HepG2 (cell line): ENCODE measurements around the gene INSIG1. TPM values are rescaled to one million over a fixed set of nuclear protein-coding genes. Genes with fewer than 3 reads are reported as not detected.

Experiments used
- ATAC-seq: fragments of 200-7000 bp; cut with Tn5 transposase; 3 replicates; pipeline ENCODE4 v1.9.1; 2020; ENCODE audit warnings: mild to moderate bottlenecking, moderate library complexity
- BruUV-seq: library from RNA; stranded (reverse); fragments of 400-500 nt; replicated peaks from 2 replicates; lab custom pipeline; 2021; lab: Mats Ljungman, UMichigan
- CTCF ChIA-PET: fragments of 300-600 bp; formaldehyde crosslinking; extraction: SDS; loops from one replicate; lab custom pipeline; 2021; ENCODE audit warnings: low total read pairs, inconsistent platforms, low intra/inter-chr PET ratio; lab: Yijun Ruan, JAX
- POLR2A ChIA-PET: fragments of 350-600 bp; sonication (Branson Sonifier 250); formaldehyde crosslinking; loops from one replicate; lab custom pipeline; 2020; ENCODE audit warnings: antibody characterized with exemption, inconsistent platforms; lab: Yijun Ruan, JAX
- DNase-seq: peaks from one replicate; pipeline ENCODE4 v3.0.0-alpha.2; 2015; ENCODE audit warnings: low spot score
- FAIRE-seq: peaks from 3 replicates; lab custom pipeline; 2011; peaks lifted over from hg19 to GRCh38; lab: Jason Lieb, UNC
- H2AFZ ChIP-seq: one replicate; pipeline ENCODE4 v1.6.1; 2011; ENCODE audit warnings: low read length, inconsistent platforms
- H3K27ac ChIP-seq: fragments of 300-600 bp; 3 replicates; pipeline ENCODE4 v1.8.0; 2011; ENCODE audit warnings: mixed run types, mild to moderate bottlenecking, mixed read lengths, low read length, inconsistent platforms; ENCODE audit not compliant: insufficient read depth; ENCODE audit errors: extremely low read length
- H3K27me3 ChIP-seq, 2 experiments: fragments of 200-600 bp in 1 of 2; 2 replicates in 1 of 2; 3 replicates in 1 of 2; pipeline versions ENCODE4 v1.6.0 to v1.8.0; 2011; ENCODE audit warnings: low read length in 2 of 2, mild to moderate bottlenecking in 2 of 2, moderate library complexity in 2 of 2, inconsistent platforms in 1 of 2; ENCODE audit not compliant: insufficient read depth in 2 of 2, control insufficient read depth in 1 of 2
- H3K36me3 ChIP-seq, 2 experiments: fragments of 200-600 bp in 1 of 2; replicated peaks in 1 of 2; 2 replicates in 1 of 2; 3 replicates in 1 of 2; pipeline versions ENCODE4 v1.5.1 to v1.8.0; 2011; ENCODE audit warnings: low read length in 2 of 2, inconsistent platforms in 1 of 2; ENCODE audit not compliant: insufficient read depth in 2 of 2, control insufficient read depth in 1 of 2
- H3K4me1 ChIP-seq: 2 replicates; pipeline ENCODE4 v1.5.1; 2012; ENCODE audit warnings: low read length, inconsistent platforms; ENCODE audit not compliant: insufficient read depth
- H3K4me2 ChIP-seq: 2 replicates; pipeline ENCODE4 v1.6.0; 2011; ENCODE audit warnings: low read depth, low read length, inconsistent platforms
- H3K4me3 ChIP-seq, 3 experiments: fragments of 200-600 bp in 1 of 3; sonication (generic), shearing (Covaris generic) in 1 of 3; replicated peaks in 1 of 3; 2 replicates each; pipeline ENCODE4 v1.5.1; 2011 to 2016; ENCODE audit warnings: low read length in 3 of 3, inconsistent platforms in 2 of 3, low read depth in 2 of 3, mild to moderate bottlenecking in 2 of 3, control low read depth in 1 of 3, mixed read lengths in 1 of 3; ENCODE audit not compliant: insufficient read depth in 1 of 3
- H3K79me2 ChIP-seq: one replicate; pipeline ENCODE4 v1.6.1; 2011; ENCODE audit warnings: low read length, inconsistent platforms; ENCODE audit not compliant: insufficient read depth
- H3K9ac ChIP-seq: 2 replicates; pipeline ENCODE4 v1.6.0; 2011; ENCODE audit warnings: mild to moderate bottlenecking, low read depth, low read length, inconsistent platforms; ENCODE audit not compliant: insufficient read depth
- H3K9me3 ChIP-seq: 2 replicates; pipeline ENCODE4 v1.5.1; 2012; ENCODE audit warnings: mild to moderate bottlenecking, low read length
- H4K20me1 ChIP-seq: 2 replicates; pipeline ENCODE4 v1.6.0; 2011; ENCODE audit warnings: inconsistent platforms, mild to moderate bottlenecking, low read length, moderate library complexity; ENCODE audit not compliant: insufficient read depth
- HOXA5 ChIP-seq: sonication (generic); formaldehyde crosslinking; IDR thresholded peaks from 2 replicates; pipeline ENCODE4 v1.4.0; 2020; ENCODE audit warnings: missing genetic modification reagents
- HOXA7 ChIP-seq: sonication (generic); formaldehyde crosslinking; IDR thresholded peaks from 2 replicates; pipeline ENCODE4 v1.8.1; 2022; ENCODE audit warnings: mild to moderate bottlenecking, missing genetic modification reagents, moderate library complexity
- RBM22 ChIP-seq: fragments of 200-400 bp; formaldehyde crosslinking; optimal IDR thresholded peaks from 2 replicates; pipeline ENCODE3; 2017; ENCODE audit warnings: mild to moderate bottlenecking, low read length, moderate library complexity
- RCOR2 ChIP-seq: IDR thresholded peaks from 2 replicates; pipeline ENCODE4 v1.6.1; 2016; ENCODE audit warnings: missing biosample characterization, missing genetic modification reagents
- SRSF1 ChIP-seq: fragments of 200-400 bp; formaldehyde crosslinking; optimal IDR thresholded peaks from 2 replicates; pipeline ENCODE3; 2017; ENCODE audit warnings: mild to moderate bottlenecking, low read depth, low read length, moderate library complexity
- ZNF564 ChIP-seq: sonication (generic); formaldehyde crosslinking; IDR thresholded peaks from 2 replicates; pipeline ENCODE4 v1.8.1; 2023; ENCODE audit warnings: mild to moderate bottlenecking, missing genetic modification reagents
- WGBS: methylation state at CpG from one replicate; pipeline ENCODE4 v1.1.6; 2017; ENCODE audit warnings: low lambda C conversion rate; 5-methylcytosine and 5-hydroxymethylcytosine counted together
- in situ Hi-C: cut with HindIII; loops from 2 replicates; pipeline ENCODE4 v1.10.0; 2017; ENCODE audit warnings: low pct_unique_long_range_greater_than_20kb; ENCODE audit not compliant: extremely low pct_ligation_motif_present
- intact Hi-C: fragments of 100-400 bp; cut with micrococcal nuclease; formaldehyde crosslinking; loops from one replicate; pipeline ENCODE4 v1.10.0; 2022; ENCODE audit not compliant: unreplicated experiment
- polyA plus RNA-seq, 8 experiments: library from polyadenylated mRNA; depleted of rRNA in 3 of 8; stranded (reverse) in 7 of 8; unstranded in 1 of 8; fragments of >200 nt; fragmentation: Illumina TruSeq in 4 of 8; extraction: Trizol in 4 of 8; gene quantifications; 2 replicates each; pipeline versions ENCODE4 v1.2.1 to v1.2.3, GENCODE V29; 2011 to 2016; ENCODE audit warnings: low read depth in 4 of 8, missing spikeins in 1 of 8, mixed read lengths in 1 of 8; ENCODE audit not compliant: insufficient read depth in 1 of 8
- total RNA-seq, 5 experiments: library from RNA; depleted of rRNA; stranded (reverse); fragments of >200 nt; fragmentation: Illumina TruSeq; extraction: Trizol; gene quantifications; 2 replicates each; pipeline ENCODE4 v1.2.3, GENCODE V29; 2016; ENCODE audit warnings: low read depth in 1 of 5
- TF ChIP-seq, protein P1 (sequence below): sonication (generic); formaldehyde crosslinking; IDR thresholded peaks from 2 replicates; pipeline ENCODE4 v1.5.1; 2020; ENCODE audit warnings: mild to moderate bottlenecking, missing genetic modification reagents, moderate library complexity
- TF ChIP-seq, protein P2 (sequence below): sonication (generic); formaldehyde crosslinking; IDR thresholded peaks from 2 replicates; pipeline ENCODE4 v1.4.0; 2020; ENCODE audit warnings: missing genetic modification reagents, borderline replicate concordance
- TF ChIP-seq, protein P3 (sequence below): IDR thresholded peaks from 2 replicates; pipeline ENCODE4 v1.6.1; 2016; ENCODE audit warnings: low read depth
- TF ChIP-seq, protein P4 (sequence below): sonication (generic); formaldehyde crosslinking; conservative IDR thresholded peaks from 2 replicates; pipeline ENCODE4 v1.8.0; 2022; ENCODE audit warnings: low read depth, missing genetic modification reagents

Gene INSIG1
- total and polyA plus RNA-seq, 2 of the 13 experiments (the other 11 are each of a cell fraction or from before 2014, with no cell fraction given), result 0.07 to 0.11 TPM

DNA sequence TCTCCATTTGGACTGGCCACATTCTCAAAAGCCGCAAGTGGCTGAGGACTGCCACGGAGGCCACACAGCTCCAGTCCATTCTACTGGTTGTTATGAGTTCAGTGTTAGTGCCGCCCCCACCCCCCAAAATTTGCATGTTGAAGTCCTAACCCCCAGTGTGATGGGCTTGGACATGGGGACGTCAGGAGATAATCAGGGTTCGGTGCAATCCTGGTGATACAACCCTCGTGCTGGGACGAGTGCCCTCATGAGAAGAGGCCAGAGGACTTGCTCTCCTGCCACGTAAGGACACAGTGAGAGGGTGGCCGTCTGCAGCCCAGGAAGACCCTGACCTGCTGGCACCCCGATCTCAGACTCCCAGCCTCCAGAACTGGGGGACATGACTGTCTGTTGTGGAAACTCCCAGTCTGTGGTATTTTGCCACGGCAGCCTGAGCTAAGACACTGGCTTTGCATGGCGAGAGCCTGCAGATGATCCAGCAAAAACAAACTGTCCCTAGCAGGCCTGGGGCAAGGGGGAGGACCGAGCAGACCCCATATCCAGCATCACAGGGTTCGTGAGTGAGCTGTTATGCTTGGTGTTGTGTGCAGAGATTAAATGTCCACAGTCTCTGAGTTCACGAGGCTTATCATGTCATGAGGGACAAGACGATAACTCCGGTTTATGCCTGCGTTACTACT lies 41.5 kb upstream of the INSIG1 start (continued):
- TF ChIP-seq, protein P1, sequence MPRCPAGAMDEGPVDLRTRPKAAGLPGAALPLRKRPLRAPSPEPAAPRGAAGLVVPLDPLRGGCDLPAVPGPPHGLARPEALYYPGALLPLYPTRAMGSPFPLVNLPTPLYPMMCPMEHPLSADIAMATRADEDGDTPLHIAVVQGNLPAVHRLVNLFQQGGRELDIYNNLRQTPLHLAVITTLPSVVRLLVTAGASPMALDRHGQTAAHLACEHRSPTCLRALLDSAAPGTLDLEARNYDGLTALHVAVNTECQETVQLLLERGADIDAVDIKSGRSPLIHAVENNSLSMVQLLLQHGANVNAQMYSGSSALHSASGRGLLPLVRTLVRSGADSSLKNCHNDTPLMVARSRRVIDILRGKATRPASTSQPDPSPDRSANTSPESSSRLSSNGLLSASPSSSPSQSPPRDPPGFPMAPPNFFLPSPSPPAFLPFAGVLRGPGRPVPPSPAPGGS (CRISPR knock-in tag), result no peak
- TF ChIP-seq SRSF1, result no peak
- TF ChIP-seq, protein P2, sequence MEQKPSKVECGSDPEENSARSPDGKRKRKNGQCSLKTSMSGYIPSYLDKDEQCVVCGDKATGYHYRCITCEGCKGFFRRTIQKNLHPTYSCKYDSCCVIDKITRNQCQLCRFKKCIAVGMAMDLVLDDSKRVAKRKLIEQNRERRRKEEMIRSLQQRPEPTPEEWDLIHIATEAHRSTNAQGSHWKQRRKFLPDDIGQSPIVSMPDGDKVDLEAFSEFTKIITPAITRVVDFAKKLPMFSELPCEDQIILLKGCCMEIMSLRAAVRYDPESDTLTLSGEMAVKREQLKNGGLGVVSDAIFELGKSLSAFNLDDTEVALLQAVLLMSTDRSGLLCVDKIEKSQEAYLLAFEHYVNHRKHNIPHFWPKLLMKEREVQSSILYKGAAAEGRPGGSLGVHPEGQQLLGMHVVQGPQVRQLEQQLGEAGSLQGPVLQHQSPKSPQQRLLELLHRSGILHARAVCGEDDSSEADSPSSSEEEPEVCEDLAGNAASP (CRISPR knock-in tag), result no peak

DNA sequence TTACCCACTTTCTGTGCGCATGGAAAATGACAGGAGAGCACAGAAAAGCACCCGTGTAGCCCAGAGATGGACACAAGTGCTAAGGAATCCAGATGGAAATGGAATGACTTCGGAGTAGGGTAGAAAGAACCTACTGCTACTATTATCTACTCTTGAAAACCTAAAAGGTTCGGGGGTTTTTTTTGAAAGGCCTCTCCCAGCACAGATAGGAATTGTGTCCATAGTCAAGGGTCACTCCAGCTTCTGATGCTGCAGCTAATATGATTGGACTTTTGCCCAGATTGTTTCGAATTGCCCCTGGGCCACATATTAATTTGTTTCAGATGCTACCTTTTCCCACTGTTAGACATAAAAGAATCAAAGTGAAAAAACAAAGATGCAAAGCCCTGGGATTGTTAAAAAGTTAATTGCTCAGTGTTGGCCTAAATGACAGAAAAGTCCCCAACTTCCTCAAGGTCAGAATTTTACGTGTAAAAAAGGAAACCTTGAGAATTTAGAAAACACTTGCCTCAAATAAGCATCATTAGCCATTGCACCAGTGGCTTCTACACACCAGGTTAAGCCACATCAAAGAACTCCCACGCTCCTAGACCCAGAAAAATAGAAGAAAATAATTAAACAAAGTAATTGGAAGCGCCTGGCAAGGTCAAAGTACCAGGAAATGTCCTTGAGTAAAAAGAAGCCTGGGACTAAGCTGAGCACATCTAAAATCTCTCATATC lies 40.8 kb upstream of the INSIG1 start:
- ATAC-seq (no peak), DNase-seq (no peak), FAIRE-seq (no peak)
- CTCF ChIA-PET, result no interaction called here
- no TSS peak for BruUV-seq
- in situ Hi-C loops (no loop called here), intact Hi-C loops (no loop called here)
- H3K79me2 ChIP-seq, result no peaks in the 10 kb centered on the region
- H3K4me1 ChIP-seq, result no peaks in the 10 kb centered on the region
- H3K4me2 ChIP-seq, result no peak overlapping the region
- H3K27me3 ChIP-seq, result peaks cover 1 to 47% of the 10 kb centered on the region in 2 experiments; a peak in 4 of 5 replicates
- no peak overlapping the region for H3K27ac ChIP-seq
- no peak overlapping the region for H3K9ac ChIP-seq
- H4K20me1 ChIP-seq, result no peaks in the 10 kb centered on the region
- H3K4me3 ChIP-seq, result no peak overlapping the region
- H3K9me3 ChIP-seq, result no peaks in the 10 kb centered on the region
- POLR2A ChIA-PET, result no interaction called here
- no peak overlapping the region for H2AFZ ChIP-seq
- H3K36me3 ChIP-seq, result no peaks in the 10 kb centered on the region
- WGBS, result 9% methylated on average over 8 of the region's 8 CpGs
- TF ChIP-seq, protein P3, sequence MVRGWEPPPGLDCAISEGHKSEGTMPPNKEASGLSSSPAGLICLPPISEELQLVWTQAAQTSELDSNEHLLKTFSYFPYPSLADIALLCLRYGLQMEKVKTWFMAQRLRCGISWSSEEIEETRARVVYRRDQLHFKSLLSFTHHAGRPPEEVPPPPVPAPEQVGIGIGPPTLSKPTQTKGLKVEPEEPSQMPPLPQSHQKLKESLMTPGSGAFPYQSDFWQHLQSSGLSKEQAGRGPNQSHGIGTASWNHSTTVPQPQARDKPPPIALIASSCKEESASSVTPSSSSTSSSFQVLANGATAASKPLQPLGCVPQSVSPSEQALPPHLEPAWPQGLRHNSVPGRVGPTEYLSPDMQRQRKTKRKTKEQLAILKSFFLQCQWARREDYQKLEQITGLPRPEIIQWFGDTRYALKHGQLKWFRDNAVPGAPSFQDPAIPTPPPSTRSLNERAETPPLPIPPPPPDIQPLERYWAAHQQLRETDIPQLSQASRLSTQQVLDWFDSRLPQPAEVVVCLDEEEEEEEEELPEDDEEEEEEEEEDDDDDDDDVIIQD (CRISPR knock-in tag), result no peak
- TF ChIP-seq RCOR2 (CRISPR knock-in tag) (no peak), HOXA7 (CRISPR knock-in tag) (no peak), RBM22 (no peak), HOXA5 (CRISPR knock-in tag) (no peak), ZNF564 (CRISPR knock-in tag) (no peak)
- TF ChIP-seq, protein P4, sequence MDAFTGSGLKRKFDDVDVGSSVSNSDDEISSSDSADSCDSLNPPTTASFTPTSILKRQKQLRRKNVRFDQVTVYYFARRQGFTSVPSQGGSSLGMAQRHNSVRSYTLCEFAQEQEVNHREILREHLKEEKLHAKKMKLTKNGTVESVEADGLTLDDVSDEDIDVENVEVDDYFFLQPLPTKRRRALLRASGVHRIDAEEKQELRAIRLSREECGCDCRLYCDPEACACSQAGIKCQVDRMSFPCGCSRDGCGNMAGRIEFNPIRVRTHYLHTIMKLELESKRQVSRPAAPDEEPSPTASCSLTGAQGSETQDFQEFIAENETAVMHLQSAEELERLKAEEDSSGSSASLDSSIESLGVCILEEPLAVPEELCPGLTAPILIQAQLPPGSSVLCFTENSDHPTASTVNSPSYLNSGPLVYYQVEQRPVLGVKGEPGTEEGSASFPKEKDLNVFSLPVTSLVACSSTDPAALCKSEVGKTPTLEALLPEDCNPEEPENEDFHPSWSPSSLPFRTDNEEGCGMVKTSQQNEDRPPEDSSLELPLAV, result no peak
